ENCODE measurements around the gene CFAP251. TPM values are rescaled to one million over a fixed set of nuclear protein-coding genes. Genes with fewer than 3 reads are reported as not detected.

The CFAP251 gene
- total RNA-seq, 1 donor from 2014 or later, result 2.9 TPM

DNA sequence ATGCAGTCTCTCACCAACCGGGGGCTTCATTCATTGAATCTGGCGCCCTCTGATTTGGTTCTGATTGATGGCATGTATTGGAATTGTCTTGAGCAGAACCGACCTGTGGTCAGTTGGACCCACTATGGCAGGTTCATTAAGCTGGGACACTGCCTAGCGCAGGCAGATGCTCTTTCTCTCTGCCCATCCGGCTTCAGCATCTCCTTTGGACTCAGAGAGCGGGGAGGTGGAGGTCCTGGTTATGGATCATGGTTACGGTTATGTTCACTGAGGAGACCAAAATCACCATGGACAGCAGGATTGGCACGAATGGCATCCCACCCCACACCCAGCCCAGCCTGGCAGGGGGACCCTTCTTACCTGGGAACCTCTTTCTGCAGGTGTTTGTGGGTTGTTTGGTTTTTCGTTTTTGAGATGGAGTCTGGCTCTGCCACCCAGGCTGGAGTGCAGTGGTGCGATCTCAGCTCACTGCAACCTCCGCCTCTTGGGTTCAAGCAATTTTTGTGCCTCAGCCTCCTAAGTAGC lies 86.9 kb downstream of the CFAP251 start:
- no peak for DNase-seq

DNA sequence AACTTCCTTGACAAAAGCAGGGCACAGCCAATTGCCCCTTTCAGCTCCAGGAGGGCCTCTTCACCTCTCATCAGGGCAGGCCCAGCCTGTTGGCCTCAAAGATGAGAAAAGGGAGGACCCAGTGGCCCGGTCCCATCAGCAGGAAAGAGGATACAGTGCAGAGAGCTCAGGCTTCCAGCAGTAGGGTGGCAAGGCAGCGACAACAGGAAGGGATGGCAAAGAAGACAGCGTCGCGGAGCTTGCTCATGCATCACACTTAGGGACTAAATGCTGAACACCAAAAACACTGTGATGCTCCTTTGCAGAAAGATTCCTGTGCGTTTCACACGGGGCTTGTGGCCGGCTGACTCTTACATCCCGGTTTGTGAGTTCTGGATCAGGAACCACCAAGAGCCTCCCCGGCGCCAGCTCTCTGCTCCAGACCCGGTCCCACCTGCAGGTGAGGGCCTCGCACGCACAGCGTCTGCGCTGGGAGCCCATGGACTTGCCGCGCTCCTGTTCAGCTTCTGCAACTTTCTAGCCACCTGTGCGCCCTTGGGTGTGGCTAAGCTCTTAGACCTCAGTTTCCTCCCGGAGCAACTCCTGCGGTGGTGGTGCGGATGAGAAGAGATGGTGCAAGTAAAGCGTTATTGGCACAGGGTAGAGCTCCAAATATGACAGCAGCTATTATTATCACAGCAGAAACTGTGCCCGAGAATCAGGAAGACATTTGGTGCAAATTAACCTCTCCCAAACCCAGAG lies 88.0 kb downstream of the CFAP251 start:
- no peak for DNase-seq

DNA sequence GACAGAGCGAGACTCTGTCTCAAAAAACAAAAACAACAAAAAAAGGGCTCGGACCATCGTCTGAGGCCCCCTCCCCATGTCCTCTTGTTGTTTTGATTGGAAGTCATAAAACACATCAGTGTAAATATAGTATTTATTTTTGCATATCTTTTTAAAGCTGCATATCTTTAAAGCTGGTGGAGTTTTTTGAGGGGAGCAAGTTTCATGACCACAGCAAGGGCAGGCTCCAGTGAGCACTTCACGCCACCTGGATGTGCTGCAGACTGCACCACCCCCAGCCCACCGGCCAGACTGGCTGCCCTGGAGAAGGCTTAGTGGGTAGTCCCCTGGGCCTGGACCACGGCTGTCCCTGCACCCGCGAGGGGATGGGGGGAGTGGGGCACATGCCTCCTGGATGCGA lies 91.3 kb downstream of the CFAP251 start:
- DNase-seq, result no peak

DNA sequence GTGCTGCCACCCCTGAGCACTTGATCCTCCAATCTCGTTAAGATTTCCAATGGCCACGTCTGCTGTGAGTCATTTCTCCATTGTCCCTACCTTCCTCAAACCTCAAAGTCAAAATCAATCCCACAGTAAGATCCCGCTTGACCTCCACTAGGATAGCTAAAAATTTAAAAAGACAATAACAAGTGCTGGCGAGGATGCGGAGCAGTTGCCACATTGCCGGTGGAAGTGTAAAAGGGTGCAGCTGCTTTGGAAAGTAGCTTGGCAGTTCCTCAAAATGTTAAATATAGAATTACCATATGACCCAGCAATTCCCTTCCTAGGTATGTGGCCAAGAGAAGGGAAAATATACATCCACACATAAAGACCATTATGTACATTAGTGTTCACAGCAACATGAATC lies 93.8 kb downstream of the CFAP251 start:
- no peak for DNase-seq

DNA sequence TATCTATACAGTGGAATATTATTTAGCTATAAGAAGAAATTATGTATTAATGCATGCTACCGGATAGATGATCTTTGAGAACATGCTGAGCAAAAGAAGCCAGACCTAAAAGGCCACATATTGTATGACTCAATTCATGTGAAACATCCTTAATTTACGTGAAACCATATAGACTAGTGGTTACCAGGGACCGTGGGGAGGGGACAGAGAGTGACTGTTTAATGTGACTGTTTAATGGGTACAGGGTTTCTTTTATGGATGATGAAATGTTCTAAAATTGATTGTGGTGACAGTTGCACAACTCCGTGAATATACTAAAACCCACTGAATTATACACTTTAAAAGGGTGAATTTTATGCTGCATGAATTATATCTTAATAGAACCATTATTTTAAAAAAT lies 94.7 kb downstream of the CFAP251 start:
- no peak for DNase-seq

DNA sequence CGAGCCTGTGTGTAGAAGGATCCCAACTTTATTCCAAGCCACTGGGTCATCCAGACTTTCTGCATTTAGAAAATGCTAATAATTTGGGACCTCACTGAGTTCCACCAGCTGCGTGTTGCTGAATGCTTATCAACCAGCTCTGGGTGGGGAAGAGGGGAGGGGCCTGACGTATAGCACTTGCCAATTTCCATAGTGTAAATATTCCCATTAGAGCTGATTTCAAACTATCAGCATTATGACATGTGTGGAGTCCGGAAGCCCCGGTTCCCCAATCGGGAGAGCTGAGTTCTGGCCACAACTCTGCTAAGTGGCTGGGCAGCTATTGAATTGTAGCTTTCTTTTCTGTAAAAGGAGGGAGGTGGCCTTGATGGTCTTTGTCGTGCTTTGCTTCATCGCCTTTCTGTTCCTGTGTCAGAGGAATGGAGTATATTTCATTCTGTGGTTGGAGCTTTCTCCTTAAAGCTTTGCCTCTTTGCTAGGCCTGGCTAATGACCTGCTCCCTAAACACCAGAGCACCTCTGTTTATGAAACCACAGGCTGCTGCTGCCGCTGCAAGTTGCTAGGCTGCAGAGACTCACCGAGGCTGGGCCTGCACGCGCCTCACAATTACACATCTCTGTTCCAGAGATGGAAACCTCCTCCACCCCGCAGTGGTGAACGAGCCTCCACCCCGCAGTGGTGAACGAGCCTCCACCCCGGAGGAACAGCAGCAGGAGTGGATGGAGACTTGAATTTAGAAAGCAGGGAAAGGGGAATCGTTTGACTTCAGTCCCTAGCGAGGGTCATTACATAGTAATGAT lies 95.6 kb downstream of the CFAP251 start:
- no peak for DNase-seq

DNA sequence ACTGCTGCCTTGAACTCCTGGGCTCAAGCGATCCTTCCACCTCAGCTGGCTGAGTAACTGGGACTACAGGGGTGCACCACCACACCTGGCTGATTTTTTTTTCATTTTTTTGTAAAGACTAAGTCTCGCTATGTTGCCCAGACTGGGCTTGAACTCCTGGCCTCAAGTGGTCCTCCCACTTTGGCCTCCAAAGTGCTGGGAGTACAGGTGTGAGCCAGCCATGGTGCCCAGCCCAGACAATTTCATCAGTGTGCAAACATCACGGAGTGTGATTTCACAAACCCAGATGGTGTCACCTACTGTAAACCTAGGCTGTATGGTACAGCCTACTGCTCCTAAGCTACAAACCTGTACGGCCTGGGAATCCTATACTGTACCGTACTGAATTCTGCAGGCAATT lies 96.4 kb downstream of the CFAP251 start:
- no peak for DNase-seq

DNA sequence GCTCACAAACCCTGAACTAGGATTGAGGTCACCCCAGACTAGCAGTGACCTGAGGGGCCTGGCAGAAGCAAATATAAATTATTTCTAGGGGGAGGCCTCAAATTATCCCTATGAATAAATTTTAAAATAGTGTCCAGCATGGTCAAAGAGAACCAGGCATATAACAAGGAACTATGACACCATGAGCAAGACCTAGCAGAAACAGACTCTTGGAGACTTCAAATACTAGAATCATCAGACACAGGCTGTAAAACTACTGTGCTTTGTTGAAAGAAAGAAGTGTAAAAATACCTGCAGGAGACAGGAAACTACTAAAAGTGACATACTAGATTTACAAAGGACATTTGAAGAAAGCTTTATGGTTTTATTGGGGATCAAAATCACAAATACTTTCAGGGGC lies 100.1 kb downstream of the CFAP251 start:
- no peak for DNase-seq

DNA sequence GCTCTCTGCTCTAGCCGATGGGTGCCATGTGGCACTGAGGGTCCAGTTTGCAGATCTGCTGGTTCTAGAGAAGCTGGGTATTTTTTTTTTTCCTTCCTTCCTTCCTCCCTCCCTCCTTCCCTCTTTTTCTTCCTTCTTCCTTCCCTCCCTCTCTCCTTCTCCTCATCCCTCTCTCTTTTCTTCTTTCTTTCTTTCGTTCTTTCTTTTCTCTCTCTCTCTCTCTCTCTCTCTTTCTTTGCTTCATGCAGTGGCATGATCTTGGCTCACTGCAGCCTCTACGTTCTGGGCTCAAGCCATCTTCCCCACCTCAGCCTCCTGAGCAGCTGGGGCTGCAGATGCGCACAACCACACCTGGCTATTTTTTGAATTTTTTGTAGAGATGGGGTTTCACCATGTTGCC lies 100.5 kb downstream of the CFAP251 start:
- DNase-seq, result no peak

DNA sequence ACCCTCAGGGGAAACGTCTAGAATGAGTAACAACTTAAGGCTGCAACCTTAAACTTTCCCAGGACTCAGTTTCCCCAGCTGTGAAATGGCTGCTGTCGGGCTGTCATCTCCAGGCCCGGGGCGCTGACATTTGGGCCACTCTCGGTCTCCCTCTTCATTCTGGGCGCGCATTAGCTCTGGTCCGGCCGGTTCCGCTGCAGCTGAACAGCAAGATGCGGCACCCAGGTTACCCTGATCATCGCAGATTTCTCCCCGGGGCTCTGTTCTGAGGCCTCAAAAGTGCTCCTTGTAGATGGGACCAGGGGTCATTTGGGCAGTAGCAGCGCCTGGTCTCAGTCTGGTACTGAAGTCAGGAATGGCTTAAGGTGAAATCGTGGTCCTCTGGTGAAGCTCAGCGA lies 102.4 kb downstream of the CFAP251 start:
- DNase-seq, result no peak

DNA sequence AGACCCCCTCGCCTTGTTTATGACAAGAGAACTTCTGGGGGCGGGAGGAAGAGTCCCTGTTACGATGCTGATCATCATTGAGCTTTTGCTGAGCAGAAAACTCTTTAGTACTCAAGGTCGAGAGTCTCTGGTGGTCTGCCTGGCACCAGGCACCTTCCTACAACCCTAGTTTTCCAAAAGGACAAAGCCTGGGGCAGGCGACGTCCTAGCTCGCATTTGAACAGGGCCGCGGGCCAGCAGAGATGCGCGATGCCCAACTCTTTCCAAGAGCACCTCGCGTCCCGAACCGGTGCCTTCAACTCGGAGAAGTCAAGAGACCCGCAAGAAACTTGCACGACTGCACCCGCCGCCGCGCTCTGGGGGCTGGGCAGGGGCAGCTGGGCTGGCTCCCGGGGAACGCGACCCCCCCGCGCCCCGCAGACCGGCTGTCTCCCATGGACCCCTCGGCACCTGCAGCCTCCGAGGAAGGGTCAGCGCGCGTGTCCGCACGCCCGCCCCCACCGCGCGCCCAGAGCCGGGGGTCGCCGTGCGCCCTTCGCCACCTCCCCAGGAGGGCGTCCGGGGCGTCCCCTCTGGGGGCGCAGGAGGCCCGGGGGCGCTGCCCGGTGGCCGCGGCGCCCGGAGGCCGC lies 102.9 kb downstream of the CFAP251 start:
- DNase-seq, result peak; percentile 37

DNA sequence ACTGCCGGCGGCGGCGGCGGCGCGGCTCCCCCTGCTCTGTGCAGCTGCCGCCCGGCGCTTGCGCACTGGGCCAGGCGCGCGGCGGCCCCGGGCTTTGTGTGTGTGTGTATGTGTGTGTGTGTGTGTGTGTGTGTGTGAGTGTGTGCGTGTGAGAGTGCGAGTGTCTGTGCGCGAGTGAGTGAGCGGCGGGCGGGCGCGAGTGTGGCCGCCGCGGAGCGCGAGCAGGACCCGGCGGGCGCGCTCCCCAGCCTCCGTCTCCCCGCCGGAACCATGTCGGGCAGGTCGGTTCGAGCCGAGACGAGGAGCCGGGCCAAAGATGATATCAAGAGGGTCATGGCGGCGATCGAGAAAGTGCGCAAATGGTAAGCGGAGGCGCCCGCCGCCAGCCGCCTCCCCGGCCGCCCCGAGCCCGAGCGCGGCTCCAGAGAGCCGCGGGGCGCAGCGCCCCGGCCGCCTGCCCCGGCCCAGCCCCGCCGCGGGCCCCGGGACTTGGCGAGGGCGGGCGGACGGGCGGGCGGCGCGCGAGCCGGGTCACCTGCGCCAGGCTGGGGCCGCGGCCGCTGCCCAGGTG lies 103.5 kb downstream of the CFAP251 start, which contains the start of gene BCL7A:
Gene BCL7A (plus strand): TSS at position 63 of the 571 bp plus-strand sequence. CDS start 208 bp downstream, at position 271.
- DNase-seq, result peak; percentile 83

DNA sequence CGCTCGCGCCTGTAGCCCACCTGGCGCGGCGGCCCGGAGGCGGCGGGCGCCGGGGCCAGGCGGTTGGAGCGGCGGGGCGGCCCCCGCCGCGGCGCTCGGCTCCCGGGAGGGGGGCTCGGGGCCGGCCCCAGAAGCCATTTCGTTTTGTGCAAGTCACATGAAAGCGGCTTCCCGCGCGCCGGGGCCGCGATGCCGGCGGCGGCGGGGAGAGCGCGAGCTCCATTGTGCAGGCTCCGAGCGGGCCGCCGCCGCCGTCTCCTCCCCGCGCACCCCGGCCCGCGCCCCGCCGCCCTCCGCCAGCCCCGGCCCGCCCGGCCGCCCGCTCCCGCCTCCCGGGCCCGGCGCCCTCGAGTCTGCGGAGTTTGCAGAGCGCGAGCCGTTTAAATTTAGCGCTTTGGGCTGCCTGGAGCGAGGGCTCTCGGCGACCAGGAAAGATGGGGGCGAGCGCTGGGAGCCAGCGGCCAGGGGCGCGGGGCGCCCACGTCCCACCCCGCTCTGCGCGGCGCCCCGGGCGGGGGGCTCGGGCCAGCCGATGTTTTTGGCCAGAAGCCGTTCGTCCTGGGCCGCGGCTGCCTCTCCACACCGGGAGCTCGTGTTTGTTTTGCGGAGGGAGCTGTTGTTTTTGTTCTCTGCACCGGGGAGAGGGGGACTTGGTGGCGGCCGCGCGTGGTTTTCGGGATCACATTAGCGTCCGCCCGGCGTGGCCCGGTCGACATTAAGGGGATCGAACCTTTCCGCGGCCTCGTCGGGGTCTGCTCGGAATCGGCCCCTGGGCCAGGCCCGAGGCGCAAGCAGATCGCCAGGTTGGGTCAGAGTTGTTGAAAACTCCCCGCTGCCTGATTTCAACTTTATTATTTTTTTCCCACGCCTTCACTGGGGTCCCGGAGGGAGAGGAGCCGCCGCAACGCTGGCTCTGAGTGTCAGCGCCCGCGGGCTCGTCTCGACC lies 104.3 kb downstream of the CFAP251 start:
- DNase-seq, result peak; percentile 42

DNA sequence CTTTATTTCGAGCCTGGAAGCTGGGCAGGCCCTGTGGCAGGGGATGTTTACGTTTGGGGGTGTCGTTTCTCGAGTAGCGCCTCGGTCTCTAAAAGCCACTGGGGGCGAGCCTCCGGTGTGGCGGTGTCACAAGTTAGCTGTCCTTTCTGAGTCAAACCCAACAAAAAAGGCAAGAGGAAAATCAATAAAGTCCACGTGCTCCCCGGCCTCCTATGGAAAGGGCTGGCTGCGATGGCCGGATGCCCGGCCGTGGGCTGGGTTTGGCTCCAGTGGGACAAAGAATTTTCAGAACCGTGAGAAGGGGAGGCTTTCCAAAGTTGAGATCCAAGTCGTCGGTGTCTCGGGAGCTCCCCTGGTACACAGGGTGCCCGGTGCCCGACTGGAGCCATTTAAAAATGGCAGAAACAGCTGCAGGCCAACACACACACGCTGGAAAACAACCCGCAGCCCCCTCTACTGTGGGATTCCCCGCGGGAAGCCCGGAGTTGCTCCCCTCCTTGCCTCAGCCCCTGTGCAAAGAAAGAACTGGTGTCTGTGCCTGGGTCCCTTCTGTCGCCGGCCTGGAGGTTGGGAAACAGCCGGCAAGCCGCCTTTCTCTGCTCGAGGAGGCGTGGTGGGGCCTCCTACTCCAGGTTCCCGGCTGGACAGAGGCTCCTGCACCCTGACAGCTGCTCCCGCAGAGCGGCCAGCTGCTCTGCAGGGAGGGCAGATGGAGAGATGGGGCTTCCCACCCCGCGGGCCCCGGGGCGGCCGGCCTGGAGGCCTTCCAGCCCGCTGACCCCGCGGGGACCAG lies 105.1 kb downstream of the CFAP251 start:
- peak; percentile 71 for DNase-seq

DNA sequence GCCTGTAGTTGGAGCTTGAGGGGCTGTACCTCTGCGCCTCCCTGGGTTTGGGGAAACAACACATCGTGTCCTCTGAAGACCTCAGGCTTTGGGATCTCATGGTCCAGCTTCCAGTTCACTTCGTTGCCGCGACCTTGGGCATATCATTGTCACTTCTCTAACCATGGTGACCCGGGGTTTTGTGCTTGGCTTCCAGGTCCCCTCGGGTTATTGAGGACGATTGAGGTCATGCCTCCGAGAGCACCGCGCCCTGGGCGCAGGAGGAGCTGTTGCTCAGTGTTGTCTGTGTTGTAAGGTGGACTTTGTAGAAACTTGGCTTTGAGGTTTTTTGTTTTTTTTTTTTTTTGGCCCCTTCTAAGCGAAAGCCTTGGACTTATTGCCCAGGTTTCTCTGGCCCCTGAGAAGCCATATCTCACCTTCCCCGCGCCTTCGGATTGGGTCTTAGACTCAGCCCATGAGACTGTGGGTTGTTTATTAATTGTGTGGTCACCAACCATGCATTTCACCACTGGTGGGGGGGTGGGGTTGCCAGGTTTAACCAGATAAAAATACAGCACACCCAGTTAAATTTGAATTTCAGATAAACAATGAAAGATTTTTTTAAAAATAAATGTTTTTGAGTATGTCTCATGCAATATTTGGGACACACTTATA lies 105.9 kb downstream of the CFAP251 start:
- no peak for DNase-seq

DNA sequence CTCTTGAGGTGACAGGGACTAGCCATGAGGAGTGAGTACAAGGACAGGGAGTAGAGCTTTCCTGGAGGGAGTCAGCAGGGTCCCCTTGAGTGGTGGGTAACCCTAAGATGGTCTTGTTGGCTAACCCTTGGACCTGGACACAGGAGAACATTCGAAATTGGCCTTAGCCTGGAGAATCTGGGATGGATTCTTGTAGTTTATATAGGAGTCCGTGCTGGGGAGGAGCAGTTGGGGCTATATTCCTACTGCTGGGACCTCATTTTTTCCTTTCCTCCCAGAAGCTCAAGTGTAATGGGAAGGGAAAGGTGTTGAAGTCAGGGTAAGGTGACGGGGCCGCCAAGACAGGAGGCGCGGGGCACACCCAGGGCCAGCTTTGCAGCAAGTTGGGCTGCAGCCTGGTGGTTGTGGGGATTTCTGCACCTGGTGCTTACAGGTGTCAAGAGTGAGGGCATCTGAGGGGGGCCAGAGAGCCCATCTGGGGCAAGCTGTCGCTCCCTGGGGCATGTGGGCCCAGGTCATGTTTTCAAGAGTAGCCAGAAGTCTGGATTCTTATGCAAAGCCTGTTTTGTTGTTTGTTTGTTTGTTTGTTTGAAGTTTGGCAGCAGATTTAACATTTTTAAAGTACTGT lies 108.4 kb downstream of the CFAP251 start:
- no peak for DNase-seq

DNA sequence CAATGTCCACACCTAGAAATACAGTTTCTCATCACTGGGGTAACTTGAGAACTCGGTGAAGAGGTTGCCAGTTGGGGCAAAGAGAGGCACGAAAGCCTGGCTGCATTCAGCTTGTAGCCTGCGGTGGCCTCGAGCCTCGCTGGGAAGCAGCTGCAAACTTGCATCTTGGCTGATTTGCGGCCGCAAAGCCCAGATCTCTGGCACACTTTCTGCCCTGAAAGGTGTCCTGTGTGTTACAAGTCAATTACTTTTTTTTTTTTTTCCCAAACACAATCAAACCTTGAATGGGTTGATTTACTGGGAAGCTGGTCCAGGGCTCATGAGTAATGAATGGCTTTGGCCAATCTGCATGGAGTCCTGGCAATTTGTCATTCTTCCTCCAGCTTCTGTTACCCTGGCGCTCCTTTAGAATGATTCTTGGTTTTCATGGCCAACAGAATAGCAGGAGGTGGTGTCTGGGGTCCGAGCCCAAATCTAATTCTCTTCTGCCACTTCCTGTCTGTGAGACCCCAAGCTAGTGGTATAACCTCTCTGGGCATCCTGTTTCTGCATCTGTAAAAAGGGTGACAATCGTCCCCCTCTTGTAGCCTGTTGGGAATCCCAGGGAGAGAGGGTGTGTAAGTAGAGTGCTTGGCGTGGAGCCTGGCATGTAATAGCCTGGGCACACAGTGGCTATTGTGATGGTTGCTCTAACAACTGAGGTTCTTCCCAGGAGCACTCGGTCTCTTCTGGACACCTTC lies 109.9 kb downstream of the CFAP251 start:
- DNase-seq, result peak; percentile 10

DNA sequence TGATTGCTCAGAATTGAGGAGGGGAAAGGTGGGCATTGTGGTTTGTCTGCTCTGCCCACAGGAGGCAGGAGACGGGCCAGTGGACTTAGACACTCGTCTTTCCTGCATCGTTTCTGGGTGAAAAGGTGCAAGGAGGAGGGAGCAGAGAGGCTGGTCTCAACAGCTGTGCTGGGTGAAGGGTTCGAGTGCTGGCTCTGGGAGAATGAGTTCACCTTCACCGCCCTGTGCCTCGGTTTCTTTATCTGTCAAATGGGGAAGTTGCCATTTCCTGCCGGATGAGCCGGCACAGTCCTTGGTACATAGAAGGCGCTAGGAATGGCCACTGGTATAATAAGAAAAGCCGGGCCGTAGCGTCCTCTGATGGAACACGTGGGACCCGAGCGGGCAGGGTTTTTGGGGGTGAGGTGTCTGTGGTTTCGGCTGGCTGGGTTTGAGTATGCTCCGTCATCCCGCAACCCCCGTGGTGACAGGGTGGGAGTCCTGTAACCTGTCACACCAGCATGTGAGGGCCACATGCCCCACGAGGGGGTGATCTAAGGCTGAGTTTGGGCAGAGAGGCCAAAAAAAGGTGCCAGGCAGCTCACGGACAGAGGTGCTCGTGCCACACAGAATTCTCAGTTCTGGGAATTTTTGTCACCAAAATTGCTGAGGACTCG lies 110.6 kb downstream of the CFAP251 start:
- no peak for DNase-seq

Data from dermis blood vessel endothelial cell (primary cell).